ENCODE measurements around the gene CDH4.

GRCh38 chr20:61487997-61488371, 235.9 kb downstream of the CDH4 start:
- TF ChIP-seq CTCF (IDR thresholded peaks at IDR 0.05) (no peak), POLR2A (IDR thresholded peaks at IDR 0.05) (no peak), EP300 (IDR thresholded peaks at IDR 0.05) (no peak), POLR2AphosphoS5 (IDR thresholded peaks at IDR 0.05) (no peak)

Data from upper lobe of left lung (tissue), 4 donors.